Thyroid gland (tissue), 4 donors: ENCODE results near the gene ABCC4. TPM values are rescaled to one million over a fixed set of nuclear protein-coding genes. Genes with fewer than 3 reads are reported as not detected.

ENCODE experiments used
- DNase-seq, 2 donors: peaks; one replicate each; pipeline ENCODE4 v3.0.0-alpha.2; 2019
- H3K27ac ChIP-seq, 3 donors: fragments of 200-600 bp; sonication (generic); 1 replicate in 2 of 3; 2 replicates in 1 of 3; pipeline ENCODE4 v1.5.1; 2016 to 2019; ENCODE audit warnings: mild to moderate bottlenecking in 1 of 3, moderate library complexity in 1 of 3
- H3K27me3 ChIP-seq: fragments of 200-600 bp; sonication (generic); one replicate; pipeline ENCODE4 v1.5.1; 2019
- H3K36me3 ChIP-seq, 2 donors: fragments of 200-600 bp; sonication (generic); one replicate each; pipeline ENCODE4 v1.5.1; 2016 to 2019
- H3K4me1 ChIP-seq, 2 donors: fragments of 200-600 bp; sonication (generic); one replicate each; pipeline ENCODE4 v1.5.1; 2017 to 2019
- H3K4me3 ChIP-seq, 3 donors: fragments of 200-600 bp; sonication (generic); replicated peaks in 1 of 3; 1 replicate in 2 of 3; 2 replicates in 1 of 3; pipeline ENCODE4 v1.5.1; 2016; ENCODE audit warnings: mild to moderate bottlenecking in 1 of 3
- H3K9me3 ChIP-seq: fragments of 200-600 bp; sonication (generic); one replicate; pipeline ENCODE4 v1.5.1; 2017
- CTCF ChIP-seq, 6 experiments: fragments of 200-600 bp in 3 of 6; fragments of 450-650 bp in 3 of 6; sonication (generic) in 3 of 6; IDR thresholded peaks; one replicate each; pipeline ENCODE4 v1.5.1; 2016 to 2019; ENCODE audit warnings: antibody characterized with exemption in 6 of 6, mild to moderate bottlenecking in 2 of 6, inconsistent platforms in 1 of 6, moderate library complexity in 1 of 6
- POLR2A ChIP-seq, 2 donors: fragments of 450-650 bp; IDR thresholded peaks; one replicate each; pipeline ENCODE4 v1.6.1; 2017; ENCODE audit warnings: antibody characterized with exemption in 2 of 2, mild to moderate bottlenecking in 2 of 2, moderate library complexity in 1 of 2
- WGBS, 2 donors: methylation state at CpG; one replicate each; pipeline ENCODE4 v1.1.5; 2017; 5-methylcytosine and 5-hydroxymethylcytosine counted together
- intact Hi-C: fragments of 100-400 bp; cut with DNase I; formaldehyde crosslinking; loops from one replicate; pipeline ENCODE4 v1.15.1; 2023
- total RNA-seq, 4 donors: library from RNA; depleted of rRNA; stranded (reverse); fragments of >200 nt; gene quantifications; one replicate each; pipeline ENCODE4 v1.2.3, GENCODE V29; 2016

The ABCC4 gene
- total RNA-seq, 4 donors from 2014 or later = 9.1 to 29.6 (median 19.7) TPM

GRCh38 chr13:95087746-95088305 lies 213.4 kb downstream of the ABCC4 start:
- H3K4me1 ChIP-seq = no peaks in the 10 kb centered on the region
- H3K9me3 ChIP-seq = no peaks in the 10 kb centered on the region
- H3K36me3 ChIP-seq = no peaks in the 10 kb centered on the region
- 79 to 85% methylated on average over 3 of the region's 3 CpGs for WGBS, 2 donors
- DNase-seq = no peak
- intact Hi-C loops = no loop called here
- H3K4me3 ChIP-seq = no peak overlapping the region
- no peaks in the 10 kb centered on the region for H3K27me3 ChIP-seq
- H3K27ac ChIP-seq = no peak overlapping the region
- TF ChIP-seq POLR2A (IDR thresholded peaks at IDR 0.05) (no peak), CTCF (IDR thresholded peaks at IDR 0.05) (no peak)

GRCh38 chr13:95086761-95087160 lies 214.5 kb downstream of the ABCC4 start:
- DNase-seq = no peak
- intact Hi-C loops = no loop called here
- H3K4me3 ChIP-seq = no peak overlapping the region
- H3K9me3 ChIP-seq = no peaks in the 10 kb centered on the region
- WGBS, 2 donors = 82 to 91% methylated on average over 2 of the region's 2 CpGs
- no peaks in the 10 kb centered on the region for H3K27me3 ChIP-seq
- no peaks in the 10 kb centered on the region for H3K4me1 ChIP-seq
- H3K27ac ChIP-seq = no peak overlapping the region
- no peaks in the 10 kb centered on the region for H3K36me3 ChIP-seq
- TF ChIP-seq POLR2A (IDR thresholded peaks at IDR 0.05) (no peak), CTCF (IDR thresholded peaks at IDR 0.05) (no peak)

GRCh38 chr13:95083758-95084157 lies 217.5 kb downstream of the ABCC4 start:
- intact Hi-C loops = no loop called here
- Histone ChIP-seq H3K27me3 (no peaks in the 10 kb centered on the region), H3K27ac (no peak overlapping the region)

GRCh38 chr13:95083066-95083465 lies 218.2 kb downstream of the ABCC4 start:
- no peaks in the 10 kb centered on the region for H3K9me3 ChIP-seq
- no peaks in the 10 kb centered on the region for H3K36me3 ChIP-seq
- no peaks in the 10 kb centered on the region for H3K27me3 ChIP-seq
- intact Hi-C loops = no loop called here
- 92 to 96% methylated on average over 7 of the region's 7 CpGs for WGBS, 2 donors
- no peak overlapping the region for H3K4me3 ChIP-seq
- no peak overlapping the region for H3K27ac ChIP-seq
- TF ChIP-seq POLR2A (IDR thresholded peaks at IDR 0.05) = no peak
- TF ChIP-seq CTCF (IDR thresholded peaks at IDR 0.05) = no peak
- no peak for DNase-seq
- H3K4me1 ChIP-seq = no peaks in the 10 kb centered on the region

More at GRCh38 chr13:95083758-95084157, 217.5 kb downstream of the ABCC4 start:
- Histone ChIP-seq H3K9me3 (no peaks in the 10 kb centered on the region), H3K4me1 (no peaks in the 10 kb centered on the region), H3K4me3 (no peak overlapping the region), H3K36me3 (no peaks in the 10 kb centered on the region)
- 86 to 91% methylated on average over 3 of the region's 3 CpGs for whole genome bisulfite sequencing, 2 donors
- DNase-seq = no peak
- TF ChIP-seq CTCF (IDR thresholded peaks at IDR 0.05) (no peak), POLR2A (IDR thresholded peaks at IDR 0.05) (no peak)

GRCh38 chr13:95075506-95075905 lies 225.7 kb downstream of the ABCC4 start:
- H3K36me3 ChIP-seq = no peaks in the 10 kb centered on the region
- intact Hi-C loops = no loop called here
- no peaks in the 10 kb centered on the region for H3K9me3 ChIP-seq
- DNase-seq = no peak
- TF ChIP-seq POLR2A (IDR thresholded peaks at IDR 0.05) (no peak), CTCF (IDR thresholded peaks at IDR 0.05) (no peak)
- no peak overlapping the region for H3K27ac ChIP-seq
- no peak overlapping the region for H3K4me3 ChIP-seq
- H3K27me3 ChIP-seq = no peaks in the 10 kb centered on the region
- WGBS, 2 donors = 78 to 82% methylated on average over 5 of the region's 5 CpGs
- H3K4me1 ChIP-seq = no peaks in the 10 kb centered on the region
